GM13976 (cell line): ENCODE measurements around the gene LRSAM1.
A peak's percentile ranks its signal among the peaks of the same experiment; 100 is the strongest.

Source experiments
- DNase-seq: peaks from one replicate; pipeline ENCODE4 v3.0.0; 2012; ENCODE audit warnings: low spot score
- in situ Hi-C: fragments of 300-500 bp; cut with MboI; formaldehyde crosslinking; loops from one replicate; pipeline ENCODE4 v1.12.0; 2022; ENCODE audit warnings: low sequenced_read_pairs, mixed read lengths, inconsistent platforms; ENCODE audit not compliant: unreplicated experiment
- TF ChIP-seq, protein P1 (sequence below): IDR thresholded peaks from 2 replicates; pipeline ENCODE4 v1.5.1; 2012; ENCODE audit warnings: borderline replicate concordance, mild to moderate bottlenecking; ENCODE audit not compliant: insufficient read depth; ENCODE audit errors: extremely low read depth, missing control alignments, control extremely low read depth

The LRSAM1 gene

DNA sequence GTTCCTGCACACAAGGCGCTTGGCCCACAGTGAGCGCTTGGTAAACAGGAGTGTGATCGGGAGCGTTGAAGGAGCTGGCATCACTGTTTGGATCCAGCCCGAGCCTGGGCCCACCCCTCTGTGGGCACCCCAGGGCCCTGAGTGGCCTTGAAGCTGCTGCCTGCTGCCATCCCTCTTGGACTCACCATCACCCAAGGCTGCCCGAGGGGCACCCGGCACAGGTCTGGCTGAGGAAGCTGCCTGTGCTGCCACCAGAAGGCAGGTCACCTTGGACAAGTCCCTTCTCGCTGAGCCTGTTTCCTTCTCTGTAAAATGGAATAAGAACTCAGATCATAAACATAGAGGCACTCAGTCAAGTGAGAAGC, 53.6 kb downstream of the LRSAM1 start:
- TF ChIP-seq, protein P1, sequence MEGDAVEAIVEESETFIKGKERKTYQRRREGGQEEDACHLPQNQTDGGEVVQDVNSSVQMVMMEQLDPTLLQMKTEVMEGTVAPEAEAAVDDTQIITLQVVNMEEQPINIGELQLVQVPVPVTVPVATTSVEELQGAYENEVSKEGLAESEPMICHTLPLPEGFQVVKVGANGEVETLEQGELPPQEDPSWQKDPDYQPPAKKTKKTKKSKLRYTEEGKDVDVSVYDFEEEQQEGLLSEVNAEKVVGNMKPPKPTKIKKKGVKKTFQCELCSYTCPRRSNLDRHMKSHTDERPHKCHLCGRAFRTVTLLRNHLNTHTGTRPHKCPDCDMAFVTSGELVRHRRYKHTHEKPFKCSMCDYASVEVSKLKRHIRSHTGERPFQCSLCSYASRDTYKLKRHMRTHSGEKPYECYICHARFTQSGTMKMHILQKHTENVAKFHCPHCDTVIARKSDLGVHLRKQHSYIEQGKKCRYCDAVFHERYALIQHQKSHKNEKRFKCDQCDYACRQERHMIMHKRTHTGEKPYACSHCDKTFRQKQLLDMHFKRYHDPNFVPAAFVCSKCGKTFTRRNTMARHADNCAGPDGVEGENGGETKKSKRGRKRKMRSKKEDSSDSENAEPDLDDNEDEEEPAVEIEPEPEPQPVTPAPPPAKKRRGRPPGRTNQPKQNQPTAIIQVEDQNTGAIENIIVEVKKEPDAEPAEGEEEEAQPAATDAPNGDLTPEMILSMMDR, result no peak
- DNase-seq, result no peak
- in situ Hi-C loops, result no loop called here

DNA sequence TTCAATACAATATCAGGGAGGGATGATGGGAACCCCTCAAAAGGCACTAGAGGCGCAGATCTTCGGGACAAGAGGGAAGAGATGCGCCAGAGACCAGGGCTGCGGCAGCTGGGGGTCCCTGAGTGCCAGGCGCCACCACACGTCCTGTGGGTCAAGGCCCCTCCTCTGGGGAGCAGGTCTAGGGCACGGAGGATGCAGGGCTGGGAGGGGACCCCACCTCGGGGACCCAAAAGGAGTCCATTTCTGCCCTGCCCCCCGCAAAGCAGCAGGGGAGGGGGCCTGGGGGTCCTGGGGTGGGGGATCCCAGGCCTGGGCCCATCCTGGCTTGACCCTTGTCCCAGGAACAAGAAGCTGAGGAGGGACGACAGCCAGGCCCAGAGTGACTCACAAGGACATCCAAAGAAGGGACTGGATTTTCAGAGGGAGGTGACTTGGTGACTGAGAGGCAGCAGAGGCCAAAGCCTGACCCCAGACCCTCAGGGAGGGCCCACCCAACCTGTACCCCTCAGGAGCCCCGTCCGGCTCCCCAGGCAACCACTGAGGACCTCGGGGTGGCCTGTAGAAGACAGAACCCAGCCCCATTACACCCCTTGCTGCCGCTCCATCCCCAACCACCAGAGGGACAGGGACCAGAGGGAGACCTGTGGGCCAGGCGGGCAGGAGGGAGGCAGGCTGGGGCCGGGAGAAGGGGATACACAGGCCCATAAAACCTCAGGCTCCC, 54.2 kb downstream of the LRSAM1 start:
- in situ Hi-C loops, result no loop called here
- TF ChIP-seq, protein P1, result peak; percentile 46
- peak; percentile 76 for DNase-seq

DNA sequence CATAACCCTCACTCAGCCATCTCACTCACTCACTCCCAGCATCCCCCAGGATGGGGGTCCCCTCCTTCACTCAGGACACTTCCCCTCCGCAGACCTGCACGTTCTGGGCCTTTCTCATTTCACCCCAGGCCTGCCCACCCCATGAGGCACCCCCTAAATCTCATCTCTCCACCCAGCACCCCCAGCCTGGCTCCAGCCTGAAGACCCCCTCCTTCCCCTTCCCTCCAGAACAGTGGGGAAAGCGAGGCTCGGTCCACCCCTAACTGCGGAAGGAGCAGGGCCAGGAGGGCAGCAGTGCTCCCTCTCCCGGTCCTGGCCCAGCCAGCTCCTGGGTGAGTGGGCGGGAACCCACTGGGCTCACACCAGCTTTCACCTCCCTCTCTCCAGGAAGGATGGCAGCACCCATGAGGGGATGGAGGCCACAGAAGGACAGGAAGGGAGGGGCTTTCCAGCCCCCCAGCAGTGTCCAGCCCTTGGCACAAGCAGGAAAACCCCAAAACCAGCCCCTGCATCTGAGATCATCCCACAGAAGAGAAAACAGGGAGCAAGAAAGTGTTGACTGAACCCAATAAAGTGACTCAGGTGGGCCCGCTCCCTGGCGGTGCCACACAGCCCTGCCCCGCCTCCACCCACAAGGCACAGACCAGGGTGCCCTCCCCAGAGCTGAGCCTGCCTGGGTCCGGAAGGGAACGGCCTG, 55.0 kb downstream of the LRSAM1 start:
- no peak for DNase-seq
- in situ Hi-C loops, result no loop called here
- TF ChIP-seq, protein P1, result no peak

DNA sequence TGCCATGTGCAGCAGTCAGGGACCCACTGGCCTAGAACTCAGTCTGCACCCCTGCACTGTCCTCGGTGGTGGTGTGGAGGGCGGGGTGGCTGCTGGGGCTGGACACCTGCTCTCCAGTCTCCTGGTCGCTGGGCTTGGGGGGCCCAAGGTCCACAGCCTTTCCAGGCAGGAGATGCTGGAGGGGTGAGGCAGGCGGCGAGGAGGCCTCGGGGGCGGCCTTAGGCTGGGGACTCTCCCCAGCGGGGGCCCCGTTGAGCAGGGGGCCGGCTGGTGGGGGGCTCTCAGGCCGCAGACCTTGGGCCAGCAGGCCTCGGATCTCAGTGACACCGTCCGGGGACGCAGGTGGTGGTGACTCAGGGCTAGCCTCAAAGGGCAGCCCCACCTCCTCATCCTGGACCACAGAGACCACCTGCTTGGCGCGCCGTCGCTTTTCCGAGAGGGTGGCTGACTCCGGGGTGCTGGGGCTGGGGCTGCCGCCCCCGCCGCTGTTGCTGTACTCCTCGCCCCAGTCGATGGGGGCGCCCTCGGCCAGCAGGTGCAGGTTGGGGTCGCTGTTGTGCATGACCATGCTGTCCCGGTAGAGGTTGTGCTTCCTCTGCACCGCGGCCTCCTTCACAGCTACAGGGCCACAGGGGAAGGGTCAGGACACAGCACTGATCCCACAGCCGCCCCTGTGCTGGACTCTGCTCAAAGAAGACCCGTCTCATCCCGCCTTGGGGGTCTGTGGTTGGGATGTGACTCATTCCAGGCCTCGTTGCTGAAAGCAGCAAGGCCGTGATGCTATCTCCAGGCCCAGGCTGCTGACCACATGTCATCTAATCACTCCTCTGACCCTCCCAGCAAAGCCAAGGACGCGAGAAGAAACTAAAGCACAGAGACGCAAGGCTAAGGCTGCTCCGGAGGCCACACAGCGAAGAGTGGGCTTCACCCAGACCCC, 55.8 kb downstream of the LRSAM1 start:
- TF ChIP-seq, protein P1, result no peak
- in situ Hi-C loops, result no loop called here
- no peak for DNase-seq

DNA sequence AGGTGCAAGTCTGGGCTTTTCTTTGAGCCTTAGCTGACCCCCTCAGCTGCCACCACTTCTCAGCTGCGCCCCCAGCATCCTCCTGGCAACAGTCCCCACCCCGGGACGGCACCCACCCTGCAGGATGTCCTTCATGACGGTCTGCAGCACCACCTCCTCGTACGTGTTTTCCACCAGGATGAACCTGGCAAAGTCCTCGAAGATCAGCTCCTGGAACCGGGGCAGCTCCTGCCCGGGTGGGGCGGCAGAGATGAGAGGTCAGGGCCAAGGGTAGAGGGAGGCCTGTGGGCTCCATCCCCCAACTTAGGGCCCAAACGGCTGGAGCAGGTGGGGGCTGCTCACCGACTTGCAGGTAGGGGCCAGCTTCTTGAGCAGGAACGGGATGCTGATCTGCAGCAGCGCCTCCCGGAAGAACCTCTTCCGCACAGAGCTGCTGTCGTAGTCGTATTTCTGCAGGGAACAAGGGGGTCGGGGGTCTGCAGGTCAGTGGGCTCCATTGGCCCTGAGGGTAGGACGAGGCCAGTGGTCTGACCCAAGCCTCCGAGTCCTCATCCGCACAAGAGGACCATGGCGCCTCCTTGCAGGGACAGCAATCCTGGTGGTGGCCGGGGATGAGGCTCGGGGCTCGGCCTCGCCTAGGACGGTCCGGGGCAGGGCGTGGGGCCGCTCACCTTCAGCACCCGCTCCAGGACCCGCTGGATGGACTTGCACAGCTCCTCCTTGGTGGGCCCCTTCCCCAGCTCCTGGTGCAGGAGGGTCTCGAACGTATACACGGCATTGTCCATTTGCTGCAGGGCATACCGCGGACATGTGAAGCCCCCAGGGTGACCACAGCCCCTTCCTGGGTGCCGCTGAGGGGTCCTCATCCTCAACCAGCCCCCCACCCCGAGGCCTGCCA, 56.7 kb downstream of the LRSAM1 start:
- in situ Hi-C loops, result no loop called here
- TF ChIP-seq, protein P1, result no peak
- no peak for DNase-seq

DNA sequence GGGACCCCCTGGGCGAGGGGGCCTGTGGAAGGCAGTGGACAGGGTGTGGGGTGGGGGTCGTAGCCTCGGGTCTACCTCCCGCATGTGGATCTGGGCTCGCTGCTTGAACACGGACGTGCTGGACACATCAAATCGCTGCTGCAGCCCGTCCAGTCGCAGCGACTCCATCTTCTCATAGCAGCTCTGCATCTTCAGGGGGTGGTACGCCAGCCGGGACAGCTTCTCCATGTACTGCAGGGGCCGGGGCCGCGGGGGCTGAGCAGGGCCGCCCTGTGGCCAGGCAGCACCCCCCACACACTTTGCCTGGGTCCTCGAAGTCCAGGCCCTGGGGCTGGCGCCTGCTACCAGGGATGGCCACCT, 57.6 kb downstream of the LRSAM1 start:
- DNase-seq, result no peak
- in situ Hi-C loops, result no loop called here
- TF ChIP-seq, protein P1, result no peak
